Activated gamma-delta T cell treated with anti-CD3 and anti-CD28 coated beads, Interleukin-2, amount 50 U/mL, for 16 hours (primary cell): ENCODE data around the gene ALKBH5.

Source experiments
- DNase-seq: peaks from one replicate; pipeline ENCODE4 v3.0.0-alpha.2; 2020; ENCODE audit warnings: low read depth

ALKBH5 gene

DNA sequence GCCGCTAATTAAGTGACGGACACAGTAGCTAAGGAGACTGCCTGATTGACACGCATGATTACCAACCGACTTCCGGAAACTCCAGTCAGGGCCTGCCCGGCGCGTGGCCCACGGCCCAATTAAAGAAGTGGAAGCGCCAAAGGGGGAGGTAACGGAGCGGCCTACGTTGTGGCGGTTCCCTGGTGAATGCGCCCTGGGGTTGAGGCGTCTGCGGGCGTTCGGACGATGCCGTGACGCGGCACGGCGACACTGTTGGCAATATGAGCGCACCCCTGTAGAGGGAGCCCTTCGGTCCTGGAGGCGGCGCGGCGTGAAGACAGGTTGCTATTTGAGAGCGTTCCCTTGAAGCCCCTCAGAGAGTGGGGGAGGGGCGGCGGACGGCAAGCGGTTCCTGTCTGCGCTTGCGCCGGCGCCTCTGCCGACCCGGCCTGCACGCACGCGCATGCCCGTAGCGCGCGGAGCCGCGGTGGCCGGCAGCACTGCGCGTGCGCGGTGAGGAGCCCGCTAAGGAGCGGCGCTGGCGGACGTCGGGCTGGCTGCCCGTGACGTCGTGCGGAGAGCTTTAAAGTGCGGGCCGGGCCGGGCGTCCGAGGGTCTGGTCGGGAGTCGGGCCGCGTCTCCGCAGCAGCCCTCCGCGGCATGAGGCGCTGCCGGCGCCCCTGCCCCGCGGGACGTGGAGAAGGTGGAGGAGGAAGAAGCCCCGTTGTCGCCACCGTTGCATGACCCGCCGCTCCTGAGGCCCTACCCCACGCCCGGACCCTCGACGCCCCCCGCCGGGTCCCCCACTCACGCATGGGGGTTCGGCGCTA lies at the start of gene ALKBH5:
Gene ALKBH5 (plus strand): TSS at position 495 of the 809 bp plus-strand sequence. CDS start 416 bp downstream, outside the sequence.
- DNase-seq, result peak; percentile 96

DNA sequence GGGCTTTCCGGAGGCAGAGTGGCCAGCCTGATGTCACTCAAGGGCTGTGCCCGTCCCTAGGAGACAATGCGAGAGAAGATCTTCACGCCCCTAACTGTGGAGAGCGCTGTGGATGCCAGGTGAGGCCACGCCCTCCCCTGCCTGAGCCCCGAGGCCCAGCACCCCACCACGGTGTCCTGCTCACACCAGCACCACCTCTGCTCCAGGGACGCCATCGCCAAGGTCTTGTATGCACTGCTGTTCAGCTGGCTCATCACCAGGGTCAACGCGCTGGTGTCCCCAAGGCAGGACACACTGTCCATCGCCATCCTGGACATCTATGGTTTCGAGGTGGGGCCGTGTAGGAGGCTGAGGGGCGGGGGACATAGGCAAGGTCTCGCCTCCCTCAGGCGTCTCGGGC lies 47.3 kb upstream of the ALKBH5 start:
- no peak for DNase-seq

DNA sequence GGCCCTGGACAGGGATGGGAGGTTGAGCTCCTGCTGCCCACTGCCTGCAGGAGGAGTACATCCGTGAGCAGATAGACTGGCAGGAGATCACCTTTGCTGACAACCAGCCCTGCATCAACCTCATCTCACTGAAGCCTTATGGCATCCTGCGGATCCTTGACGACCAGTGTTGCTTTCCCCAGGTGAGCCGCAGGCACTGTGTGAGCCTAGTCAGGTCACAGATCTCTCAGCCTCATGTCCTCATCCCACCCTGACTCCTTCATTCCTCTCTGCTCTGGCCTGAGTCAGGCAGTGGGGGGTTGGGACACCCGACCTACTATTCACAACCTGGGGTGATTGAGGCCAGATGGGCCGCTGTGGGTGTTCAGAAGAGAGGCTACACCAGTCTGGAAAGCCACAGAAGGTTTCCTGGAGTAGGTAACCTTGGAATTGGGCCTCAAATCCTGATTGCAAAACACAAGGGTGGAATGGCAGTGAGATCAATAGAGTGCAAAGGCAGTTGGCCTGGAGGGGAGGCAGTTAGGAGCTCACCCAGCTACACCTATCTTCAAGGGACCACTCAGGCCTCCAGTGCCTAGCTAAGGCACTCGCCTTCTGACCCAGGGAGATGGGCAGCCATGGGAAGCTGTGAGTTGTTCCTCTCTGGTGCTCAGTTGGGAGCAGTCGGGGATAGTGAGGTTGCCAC lies 45.4 kb upstream of the ALKBH5 start:
- DNase-seq, result no peak

DNA sequence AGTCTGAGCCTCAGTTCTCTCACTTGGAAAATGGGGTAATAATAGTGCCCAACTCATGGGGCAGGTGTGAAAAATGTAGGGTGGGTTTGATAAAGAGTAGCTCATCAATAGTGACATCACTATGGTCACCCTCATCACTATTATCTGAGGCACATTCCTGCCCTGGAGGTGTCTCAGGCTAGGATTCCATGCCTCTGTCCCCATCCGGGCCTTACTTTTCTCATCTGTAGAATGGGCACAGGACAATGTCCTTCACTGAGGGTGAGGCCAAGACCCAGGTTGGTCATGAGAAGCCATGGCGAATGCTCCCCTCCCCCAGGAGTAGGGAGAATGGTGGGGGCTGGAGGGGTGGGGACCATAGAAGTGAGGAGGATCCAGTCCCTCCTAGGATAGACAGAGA lies 44.5 kb upstream of the ALKBH5 start:
- DNase-seq, result no peak

DNA sequence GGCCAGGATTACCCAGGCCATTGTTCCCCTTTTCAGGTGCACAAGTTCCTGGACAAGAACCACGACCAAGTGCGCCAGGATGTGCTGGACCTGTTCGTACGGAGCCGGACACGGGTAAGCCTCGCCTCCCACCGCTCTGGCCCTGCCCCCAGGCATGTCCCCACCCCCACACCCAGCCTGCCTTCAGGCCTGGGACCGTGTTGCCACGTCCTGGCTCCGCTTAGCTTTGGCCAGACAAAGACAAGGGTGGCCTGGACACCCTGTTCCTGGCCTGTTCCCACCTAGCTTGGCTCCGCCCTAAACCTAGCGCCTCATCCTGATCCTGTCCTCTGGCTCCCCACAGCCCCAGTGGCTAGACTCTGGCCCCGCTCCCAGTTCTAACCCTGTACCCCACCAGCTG lies 44.1 kb upstream of the ALKBH5 start:
- DNase-seq, result no peak

DNA sequence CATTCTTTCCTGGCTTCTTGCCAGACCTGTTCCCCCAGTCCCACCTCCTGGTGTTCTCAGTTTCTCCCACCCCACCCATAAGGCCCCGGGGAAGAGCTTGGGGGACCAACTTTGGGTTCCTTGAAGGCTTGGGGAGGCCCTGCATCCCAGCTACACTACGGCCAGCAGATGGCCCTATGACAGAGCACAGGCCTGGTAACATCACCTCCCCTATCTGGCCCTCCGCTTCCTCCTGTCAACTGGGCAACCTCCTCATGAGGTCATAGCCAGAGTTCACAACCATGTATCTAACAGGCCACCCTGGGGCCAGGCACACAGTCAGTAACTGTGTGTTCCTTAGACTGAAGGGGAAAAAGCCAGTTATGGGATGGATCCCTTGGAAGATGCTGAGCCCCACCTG lies 43.7 kb upstream of the ALKBH5 start:
- no peak for DNase-seq

DNA sequence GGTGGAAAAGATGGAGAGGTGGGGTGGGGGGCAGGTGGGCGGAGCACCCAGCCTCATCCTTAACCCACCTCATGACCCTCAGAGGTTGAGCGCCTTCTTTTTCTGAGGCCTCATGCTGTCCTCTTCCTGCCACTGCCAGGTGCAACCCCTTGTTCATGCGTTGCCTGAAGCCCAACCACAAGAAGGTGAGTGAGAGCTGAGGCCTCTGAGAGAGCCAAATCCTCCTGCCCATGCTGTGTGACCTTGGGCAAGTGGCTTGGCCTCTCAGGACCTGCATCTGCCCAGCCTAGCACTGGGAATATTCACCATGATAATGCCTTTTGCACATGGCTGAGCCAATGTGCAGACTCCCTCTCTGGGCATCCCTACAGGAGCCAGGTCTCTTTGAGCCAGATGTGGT lies 43.0 kb upstream of the ALKBH5 start:
- DNase-seq, result no peak

DNA sequence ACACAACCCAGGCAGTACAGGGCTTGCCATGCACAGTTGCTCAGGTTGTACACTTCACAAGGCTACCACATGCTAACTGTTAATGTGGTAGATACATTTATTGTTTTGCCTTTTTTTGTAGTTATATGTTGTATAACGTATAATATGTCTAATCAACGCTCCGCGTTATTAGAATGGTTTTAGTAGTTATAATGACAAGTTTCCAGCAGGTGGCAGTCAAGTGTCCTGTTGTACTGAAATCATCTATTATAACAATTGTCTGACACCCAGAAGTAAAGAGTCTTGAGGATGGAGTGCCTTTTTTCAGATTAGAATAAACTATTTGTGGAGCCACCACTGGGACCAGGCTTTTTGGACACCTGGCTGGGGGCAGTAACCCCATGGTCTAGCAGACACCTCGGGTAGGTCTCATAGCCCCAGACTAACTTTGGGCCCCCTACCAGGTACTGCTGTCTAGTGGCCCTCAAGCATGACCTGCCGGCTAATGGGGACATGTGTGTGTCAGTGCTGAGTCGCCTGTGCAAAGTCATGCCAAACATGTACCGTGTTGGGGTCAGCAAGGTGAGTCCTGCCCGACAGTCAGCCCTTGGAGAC lies 42.3 kb upstream of the ALKBH5 start:
- no peak for DNase-seq

DNA sequence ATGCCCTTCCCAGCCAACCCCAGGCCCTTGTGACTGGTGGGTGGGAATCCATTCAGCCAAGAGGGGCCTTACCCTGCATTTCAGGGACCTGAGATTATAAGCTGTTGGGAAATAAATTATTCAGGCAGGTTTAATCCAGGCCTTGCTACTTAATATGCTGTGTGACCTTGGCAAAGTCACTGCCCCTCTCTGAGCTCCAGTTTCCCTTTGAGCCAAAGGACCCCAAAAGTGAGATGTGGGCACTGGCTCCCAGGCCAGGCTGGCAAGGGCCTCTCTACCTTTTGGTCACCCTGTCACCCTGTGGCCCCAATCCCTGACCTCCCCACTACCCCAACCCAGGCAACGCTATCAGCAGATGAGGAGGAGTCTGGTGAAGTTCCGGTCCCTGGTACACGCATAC lies 41.2 kb upstream of the ALKBH5 start:
- no peak for DNase-seq

DNA sequence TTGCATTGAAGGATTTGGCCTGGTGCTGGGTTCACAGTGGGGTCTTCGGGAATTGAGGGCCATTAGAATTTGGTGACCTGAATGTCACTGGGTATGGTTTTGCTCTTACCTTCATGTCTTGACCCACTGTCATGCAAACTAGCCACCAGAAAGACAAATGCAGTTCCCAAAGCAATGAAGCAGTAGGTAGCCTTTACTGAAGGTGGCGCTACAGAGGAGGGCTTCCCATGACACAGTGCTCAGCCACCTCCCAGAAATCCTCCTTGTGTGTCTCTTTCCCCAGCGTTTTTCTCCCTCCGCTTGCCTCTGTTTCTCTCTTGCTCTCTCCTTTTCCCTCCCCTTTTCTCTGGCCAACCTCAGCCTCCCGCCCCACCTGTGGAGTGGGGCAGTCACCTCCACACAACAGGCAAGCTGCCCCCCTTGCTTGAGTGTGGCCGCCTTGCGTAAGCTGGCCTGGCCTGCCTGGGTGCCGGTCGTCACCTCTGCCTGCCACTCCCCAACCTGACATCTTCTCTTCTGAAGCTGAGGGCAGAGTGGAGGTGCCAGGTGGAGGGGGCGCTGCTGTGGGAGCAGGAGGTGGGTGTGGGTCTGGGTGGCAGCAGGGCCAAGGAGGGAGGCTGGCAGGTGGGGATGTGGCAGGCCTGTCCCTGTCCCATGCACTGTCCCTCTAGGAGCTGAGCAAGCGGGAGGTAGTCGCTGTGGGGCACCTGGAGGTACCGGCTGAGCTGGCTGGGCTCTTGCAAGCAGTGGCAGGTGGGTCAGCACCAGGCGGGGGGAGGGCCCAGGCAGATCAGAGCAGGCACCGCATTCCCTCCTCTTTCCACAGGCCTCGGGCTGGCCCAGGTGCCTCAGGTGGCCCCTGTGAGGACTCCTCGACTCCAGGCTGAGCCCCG lies 40.3 kb upstream of the ALKBH5 start:
- DNase-seq, result no peak

DNA sequence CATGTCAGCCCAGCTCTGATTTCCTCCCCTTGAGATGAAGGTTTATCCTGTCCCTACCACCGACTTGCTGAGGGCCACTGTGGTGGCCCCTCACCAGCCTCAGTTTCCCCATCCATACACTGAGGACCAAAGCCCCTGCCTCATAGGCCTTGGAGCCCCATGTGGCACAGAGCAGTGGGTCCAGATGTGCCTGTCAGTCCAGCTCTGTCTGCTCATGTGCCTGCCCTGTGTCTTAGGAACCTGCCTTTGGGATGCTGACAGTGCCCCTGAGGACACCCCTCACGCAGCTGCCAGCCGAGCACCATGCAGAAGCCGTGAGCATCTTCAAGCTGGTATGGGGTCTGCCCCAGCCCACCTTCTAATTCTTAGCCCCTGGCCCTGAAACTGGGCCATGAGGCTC lies 39.4 kb upstream of the ALKBH5 start:
- DNase-seq, result no peak

DNA sequence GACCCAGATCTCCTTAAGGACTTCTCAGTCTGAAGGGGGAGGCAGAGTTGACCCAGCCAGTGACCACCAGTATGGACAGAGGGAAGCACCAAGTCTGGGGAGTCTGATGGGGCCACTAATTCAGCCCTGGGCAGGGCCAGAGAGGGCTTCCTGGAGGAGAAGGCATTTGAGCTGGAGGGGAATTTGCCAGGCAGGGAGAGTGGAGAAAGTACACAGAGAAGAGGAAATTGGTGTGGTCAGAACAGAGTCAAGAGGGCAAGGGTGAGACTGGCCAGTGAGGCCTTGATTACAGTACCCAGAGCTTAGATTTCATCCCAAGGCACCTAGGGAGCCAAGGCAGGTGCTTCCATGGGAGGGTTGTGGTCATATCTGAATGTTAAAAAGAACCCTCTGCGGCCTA lies 38.8 kb upstream of the ALKBH5 start:
- DNase-seq, result no peak

DNA sequence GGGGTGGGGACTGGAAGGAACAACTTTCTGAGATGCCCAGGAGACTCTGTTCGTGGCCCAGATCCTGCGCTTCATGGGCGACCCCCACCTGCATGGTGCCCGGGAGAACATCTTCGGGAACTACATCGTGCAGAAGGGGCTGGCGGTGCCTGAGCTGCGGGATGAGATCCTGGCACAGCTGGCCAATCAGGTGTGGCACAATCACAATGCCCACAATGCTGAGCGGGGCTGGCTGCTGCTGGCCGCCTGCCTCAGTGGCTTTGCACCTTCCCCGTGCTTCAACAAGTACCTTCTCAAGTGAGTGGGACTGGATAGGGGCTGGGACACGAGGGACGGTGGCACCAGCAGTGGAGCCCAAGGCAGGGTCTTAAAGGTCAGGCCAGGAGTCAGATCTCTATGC lies 37.8 kb upstream of the ALKBH5 start:
- DNase-seq, result no peak

DNA sequence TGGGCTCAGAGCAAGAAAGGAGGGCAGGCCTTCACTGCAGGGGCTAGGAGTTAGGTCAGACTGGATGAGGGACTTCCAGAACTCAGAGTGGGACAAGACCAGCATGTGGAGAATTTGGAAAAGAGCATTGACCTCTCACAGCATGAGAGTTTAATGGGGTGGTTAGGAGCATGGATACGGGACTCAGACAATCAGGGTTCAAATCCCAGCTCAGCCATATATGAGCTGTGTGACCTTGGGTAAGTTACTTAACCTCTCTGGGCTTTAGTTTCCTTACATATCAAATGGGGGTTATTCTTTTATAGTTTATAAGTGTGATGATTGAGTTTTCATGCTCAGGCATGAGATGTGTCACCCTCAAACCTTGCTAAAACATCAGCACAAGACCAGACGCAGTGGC lies 37.4 kb upstream of the ALKBH5 start:
- DNase-seq, result no peak

DNA sequence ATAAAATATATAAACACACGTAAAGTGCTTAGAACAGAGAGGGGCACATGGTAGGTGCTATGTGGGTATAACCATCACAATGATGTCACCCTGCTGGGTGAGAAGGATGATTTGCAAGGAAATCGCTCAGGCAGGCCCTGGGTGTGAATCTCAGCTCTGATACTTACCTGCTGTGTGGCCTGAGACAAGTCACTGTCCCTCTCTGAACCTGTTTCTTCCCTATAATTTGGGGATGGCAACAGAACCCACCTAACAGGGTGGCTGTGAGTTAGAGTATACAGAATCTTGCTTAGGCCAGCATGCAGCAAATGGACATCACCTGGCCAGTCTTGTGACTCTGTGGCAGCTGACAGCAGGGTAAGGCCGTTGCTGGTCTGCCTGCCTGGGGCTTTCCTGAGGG lies 36.6 kb upstream of the ALKBH5 start:
- DNase-seq, result no peak

DNA sequence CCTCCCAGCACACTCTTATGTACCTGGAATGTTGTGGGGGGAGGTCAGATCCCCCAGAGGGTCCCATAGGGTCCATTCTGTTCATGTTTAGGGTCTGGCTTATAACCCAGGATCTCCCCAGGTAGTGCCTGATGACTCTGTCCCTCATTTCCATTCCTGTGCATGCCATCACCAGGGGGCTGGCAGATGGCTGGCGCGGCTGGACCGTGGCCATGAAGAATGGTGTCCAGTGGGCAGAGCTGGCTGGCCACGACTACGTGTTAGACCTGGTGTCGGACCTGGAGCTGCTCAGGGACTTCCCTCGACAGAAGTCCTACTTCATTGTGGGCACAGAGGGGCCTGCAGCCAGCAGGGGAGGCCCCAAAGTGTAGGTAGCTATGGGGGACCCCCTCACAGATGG lies 35.0 kb upstream of the ALKBH5 start:
- DNase-seq, result no peak

DNA sequence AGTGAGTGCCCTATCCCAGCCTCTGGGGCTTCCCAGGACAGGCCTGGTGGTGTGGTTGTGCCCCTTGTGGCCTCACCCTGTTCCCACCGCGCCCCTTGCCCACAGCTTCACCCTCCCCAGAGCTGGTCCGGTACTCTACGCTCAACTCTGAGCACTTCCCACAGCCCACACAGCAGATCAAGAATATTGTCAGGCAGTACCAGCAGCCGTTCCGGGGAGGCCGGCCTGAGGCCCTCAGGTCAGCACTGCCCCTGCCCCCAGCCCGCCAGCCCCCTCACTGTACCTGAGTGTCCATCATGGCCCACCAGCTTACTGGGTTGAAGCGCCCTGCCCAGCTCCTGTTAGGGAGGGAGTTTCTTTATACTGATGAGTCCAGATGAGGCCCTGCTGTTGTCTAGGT lies 32.3 kb upstream of the ALKBH5 start:
- DNase-seq, result no peak

DNA sequence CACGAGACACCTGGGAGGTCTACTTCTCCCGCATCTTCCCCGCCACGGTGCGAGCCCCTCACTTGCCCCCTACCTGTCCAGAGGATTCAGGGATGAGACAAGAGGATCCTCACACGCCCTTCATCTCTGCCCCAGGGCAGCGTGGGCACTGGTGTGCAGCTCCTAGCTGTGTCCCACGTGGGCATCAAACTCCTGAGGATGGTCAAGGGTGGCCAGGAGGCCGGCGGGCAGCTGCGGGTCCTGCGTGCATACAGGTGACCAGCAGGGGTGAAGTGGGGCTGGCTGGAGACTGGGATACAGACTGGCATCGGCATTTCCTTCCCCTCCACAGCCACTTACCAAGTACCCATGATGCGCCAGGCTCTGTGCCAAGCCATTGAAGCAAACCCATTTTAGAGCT lies 28.4 kb upstream of the ALKBH5 start:
- DNase-seq, result no peak

DNA sequence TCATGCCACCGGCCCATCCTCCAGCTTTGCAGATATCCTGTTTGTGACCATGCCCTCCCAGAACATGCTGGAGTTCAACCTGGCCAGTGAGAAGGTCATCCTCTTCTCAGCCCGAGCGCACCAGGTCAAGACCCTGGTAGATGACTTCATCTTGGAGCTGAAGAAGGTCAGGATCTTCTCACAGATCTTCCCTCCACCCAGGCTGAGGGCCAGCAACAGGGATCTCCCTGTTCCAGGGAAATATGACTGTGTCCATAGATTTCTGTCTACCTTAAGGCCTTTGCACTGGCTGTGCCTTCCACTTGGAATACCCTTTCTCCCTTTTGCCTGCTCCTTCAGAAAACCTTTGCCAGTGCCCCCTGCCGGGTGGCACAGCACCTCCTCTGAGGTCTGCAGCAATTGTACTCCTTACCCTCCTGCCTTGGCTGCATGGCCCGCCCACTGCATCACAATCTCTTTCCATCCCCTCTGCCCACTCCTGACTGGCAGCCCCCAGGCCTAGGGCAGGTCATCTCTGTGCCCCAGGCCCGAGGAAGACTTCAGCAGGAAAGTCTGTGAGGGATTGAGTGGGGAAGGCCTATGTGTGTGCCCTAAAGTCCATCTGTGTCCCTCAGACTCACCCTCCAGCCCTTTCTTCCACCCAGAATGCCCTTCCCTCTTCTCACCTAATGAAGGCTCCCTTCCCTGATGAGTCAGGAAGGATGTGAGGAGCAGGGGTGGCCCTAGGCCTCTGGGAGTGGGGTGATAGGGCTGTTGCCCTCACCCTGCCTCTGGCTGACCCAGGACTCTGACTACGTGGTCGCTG lies 27.3 kb upstream of the ALKBH5 start:
- no peak for DNase-seq

DNA sequence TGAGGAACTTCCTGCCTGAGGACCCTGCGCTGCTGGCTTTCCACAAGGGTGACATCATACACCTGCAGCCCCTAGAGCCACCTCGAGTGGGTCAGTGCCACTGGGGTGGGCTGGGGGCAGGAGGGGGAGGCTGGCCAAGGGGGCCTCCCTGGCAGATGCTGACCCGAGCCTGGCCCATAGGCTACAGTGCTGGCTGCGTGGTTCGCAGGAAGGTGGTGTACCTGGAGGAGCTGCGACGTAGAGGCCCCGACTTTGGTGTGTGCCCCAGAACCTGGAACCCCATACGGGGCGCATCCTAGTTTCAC lies 26.7 kb upstream of the ALKBH5 start:
- no peak for DNase-seq

DNA sequence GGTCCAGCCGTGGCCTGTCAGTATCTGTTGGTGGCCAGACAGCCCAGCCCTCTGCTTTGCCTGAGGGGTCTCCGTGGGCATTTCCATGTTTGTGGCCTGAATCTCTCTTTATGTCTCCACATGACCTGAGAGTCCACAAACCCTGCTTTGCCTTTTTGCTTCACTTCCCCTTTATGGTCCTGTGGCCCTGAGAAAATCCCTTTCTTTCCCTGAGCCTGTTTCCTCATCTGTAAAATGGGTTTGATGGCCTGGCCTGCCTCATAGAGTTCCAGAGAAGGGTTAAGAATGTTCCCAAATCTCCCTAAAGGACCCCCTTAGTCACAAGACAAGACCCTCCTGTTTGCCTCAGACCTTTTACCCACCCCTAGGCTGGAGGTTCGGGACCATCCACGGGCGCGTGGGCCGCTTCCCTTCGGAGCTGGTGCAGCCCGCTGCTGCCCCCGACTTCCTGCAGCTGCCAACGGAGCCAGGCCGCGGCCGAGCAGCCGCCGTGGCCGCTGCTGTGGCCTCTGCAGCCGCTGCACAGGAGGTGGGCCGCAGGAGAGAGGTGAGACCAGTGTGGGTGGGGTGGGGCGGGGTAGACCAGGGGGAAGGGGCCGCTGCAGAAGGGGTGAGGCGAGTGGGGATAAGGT lies 26.2 kb upstream of the ALKBH5 start:
- no peak for DNase-seq
